Activated T-cell treated with anti-CD3 and anti-CD28 coated beads for 48 hours (primary cell): ENCODE results near the gene PTPRE.

Source experiments
- DNase-seq: peaks from one replicate; pipeline ENCODE4 v3.0.0-alpha.2; 2020; ENCODE audit warnings: low read depth

The PTPRE gene

GRCh38 chr10:128026615-128027300 is 119.9 kb downstream of the PTPRE start:
- DNase-seq: no peak

- DNase-seq: no peak
These were observed 120.4 kb downstream of the PTPRE start for GRCh38 chr10:128027306-128027705.

- no peak for DNase-seq
These were observed 121.1 kb downstream of the PTPRE start for GRCh38 chr10:128027822-128028507.

GRCh38 chr10:128028508-128029289 is 121.8 kb downstream of the PTPRE start:
- DNase-seq: no peak

- DNase-seq: no peak
These were observed 122.4 kb downstream of the PTPRE start for GRCh38 chr10:128029290-128029651.

GRCh38 chr10:128029731-128030369 is 122.9 kb downstream of the PTPRE start:
- DNase-seq: no peak

GRCh38 chr10:128030498-128031072 is 123.7 kb downstream of the PTPRE start:
- DNase-seq: no peak

GRCh38 chr10:128031216-128031615 is 124.3 kb downstream of the PTPRE start:
- no peak for DNase-seq

GRCh38 chr10:128032466-128032865 is 125.6 kb downstream of the PTPRE start:
- DNase-seq: no peak

GRCh38 chr10:128035557-128035973 is 128.7 kb downstream of the PTPRE start:
- peak; percentile 59 for DNase-seq

GRCh38 chr10:128036011-128036615 is 129.2 kb downstream of the PTPRE start:
- no peak for DNase-seq

- no peak for DNase-seq
These were observed 130.0 kb downstream of the PTPRE start for GRCh38 chr10:128036746-128037543.

- no peak for DNase-seq
These were observed 133.2 kb downstream of the PTPRE start for GRCh38 chr10:128040096-128040495.

GRCh38 chr10:128040681-128041080 is 133.8 kb downstream of the PTPRE start:
- no peak for DNase-seq

GRCh38 chr10:128042131-128042610 is 135.3 kb downstream of the PTPRE start:
- no peak for DNase-seq

- no peak for DNase-seq
These were observed 136.5 kb downstream of the PTPRE start for GRCh38 chr10:128043259-128044045.

GRCh38 chr10:128044186-128044585 is 137.3 kb downstream of the PTPRE start:
- no peak for DNase-seq

- DNase-seq: no peak
These were observed 138.3 kb downstream of the PTPRE start for GRCh38 chr10:128044961-128045832.

- no peak for DNase-seq
These were observed 138.9 kb downstream of the PTPRE start for GRCh38 chr10:128045833-128046120.
